GM12874 (cell line): ENCODE measurements around the gene MRM3.

Experiments used
- CTCF ChIP-seq: IDR thresholded peaks from 2 replicates; pipeline ENCODE4 v1.5.1; 2011; ENCODE audit warnings: low read depth, mild to moderate bottlenecking, control low read depth, low read length, moderate library complexity; ENCODE audit not compliant: insufficient read depth

Gene MRM3

DNA sequence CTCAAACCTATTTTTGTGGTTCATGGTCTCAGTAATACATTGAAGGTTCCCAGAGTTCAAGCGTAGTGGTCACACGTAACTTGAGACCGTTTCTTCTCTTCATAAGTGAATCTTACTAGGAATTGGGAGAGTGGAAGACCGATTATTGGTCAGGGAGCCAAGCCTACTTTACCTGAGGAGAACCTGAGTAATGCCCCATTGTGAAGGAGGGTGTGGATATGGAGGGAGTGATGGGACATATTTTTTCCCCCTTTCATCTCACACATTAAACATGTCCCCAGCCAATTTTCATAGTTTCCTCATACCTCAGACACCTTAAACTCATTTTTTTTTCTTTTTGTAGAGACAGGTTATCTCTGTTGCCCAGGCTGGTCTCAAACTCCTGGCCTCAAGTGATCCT, 39.0 kb upstream of the MRM3 start:
- no peak for TF ChIP-seq CTCF

DNA sequence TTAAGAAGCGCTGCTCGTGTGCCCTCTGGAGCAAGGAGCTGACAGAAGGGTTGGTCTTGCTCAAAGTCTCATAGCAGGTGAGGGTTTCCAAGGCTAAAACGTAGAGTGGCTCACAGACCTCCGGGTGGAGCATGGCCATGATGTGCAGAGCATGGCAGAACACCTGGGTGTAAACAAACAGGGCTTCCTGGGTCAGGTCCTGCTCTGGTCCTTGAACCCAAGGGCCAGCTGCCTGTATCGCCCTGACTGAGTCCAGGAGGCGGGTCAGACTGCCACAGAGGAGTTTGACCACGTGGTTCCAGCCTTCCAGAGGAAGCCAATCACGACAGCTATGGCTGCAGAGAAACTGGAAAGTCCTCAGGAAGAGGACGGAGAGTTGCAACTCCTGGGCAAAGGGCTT, 37.2 kb upstream of the MRM3 start:
- no peak for TF ChIP-seq CTCF

DNA sequence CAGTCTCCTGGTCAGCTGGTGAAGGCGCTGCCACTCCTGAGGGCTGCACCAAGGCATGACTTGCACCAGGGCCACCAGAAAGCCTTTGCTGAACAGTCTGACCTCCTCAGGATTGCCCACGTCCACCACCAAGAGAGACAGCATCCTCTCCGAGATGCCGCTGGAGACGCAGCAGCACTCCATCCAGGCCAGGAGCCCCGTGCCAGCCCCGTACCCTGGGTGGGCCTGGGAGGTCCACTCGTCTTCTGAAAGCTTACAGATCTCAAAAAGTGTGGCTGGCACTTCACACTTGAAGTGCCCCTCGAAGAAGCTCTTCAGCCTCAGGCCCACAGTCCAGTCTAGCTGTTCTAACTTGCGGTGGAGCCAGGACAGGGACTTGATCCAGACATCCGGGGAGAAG, 36.7 kb upstream of the MRM3 start:
- no peak for TF ChIP-seq CTCF

DNA sequence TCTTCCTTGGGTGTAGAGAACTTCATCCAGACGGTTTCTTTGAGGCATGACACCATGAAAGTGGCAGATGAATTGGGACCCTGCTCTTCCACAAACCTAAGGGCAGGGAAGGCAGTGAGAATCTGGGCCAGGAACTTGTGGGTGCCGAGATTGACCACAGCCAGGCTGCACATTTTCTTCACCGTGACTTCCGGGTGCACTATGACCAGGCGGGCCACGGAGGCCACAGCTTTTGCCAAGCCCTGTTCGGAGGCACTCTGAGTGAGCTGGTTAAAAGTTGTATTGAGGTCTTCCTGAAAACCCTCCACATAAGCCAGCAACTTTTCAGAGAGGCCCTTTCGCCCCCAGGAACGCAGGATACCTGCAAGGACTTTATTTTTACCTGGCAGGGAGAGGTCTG, 36.0 kb upstream of the MRM3 start:
- no peak for TF ChIP-seq CTCF

DNA sequence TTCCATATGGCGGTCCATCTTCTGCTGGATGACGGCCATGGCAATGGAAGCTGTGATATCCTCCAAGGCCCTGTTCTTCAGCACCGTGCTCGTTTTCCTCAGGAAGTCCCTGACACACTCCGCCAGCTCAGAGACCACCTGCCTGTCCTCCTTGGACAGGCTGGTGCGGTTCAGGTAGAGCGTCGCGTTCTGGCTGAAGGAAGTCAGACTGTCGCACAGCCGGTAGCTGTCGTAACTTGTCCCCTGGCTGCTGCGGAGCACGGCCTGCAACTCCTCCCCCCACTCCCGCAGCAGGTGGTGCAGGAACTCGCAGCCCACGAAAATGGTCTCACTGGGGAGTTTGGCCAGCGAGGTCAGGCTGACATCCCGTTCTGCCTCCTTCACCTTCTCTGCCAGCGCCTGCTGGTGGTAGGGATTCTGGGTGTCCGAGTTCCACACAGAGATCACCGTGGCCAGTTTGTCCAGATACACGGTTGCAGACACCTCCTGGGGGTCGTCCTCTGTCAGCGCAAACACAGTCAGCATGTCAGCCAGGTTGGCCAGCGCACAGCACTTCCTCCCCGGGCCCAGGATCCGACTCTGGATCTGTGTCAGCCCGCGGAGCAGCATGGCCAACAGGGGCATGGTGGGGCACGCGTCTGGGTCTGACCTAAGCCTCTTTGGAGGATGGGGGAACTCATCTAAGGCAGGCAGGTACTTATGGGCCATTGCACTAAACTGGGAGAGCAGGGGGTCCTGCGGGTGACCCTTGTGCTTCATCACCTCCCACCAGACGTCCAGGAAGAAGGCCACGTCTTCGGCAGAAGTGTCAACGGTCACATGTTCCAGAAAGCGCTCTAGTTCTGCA, 35.1 kb upstream of the MRM3 start:
- no peak for TF ChIP-seq CTCF

GRCh38 chr17:750431-751037, 31.6 kb upstream of the MRM3 start:
- TF ChIP-seq CTCF, result no peak

DNA sequence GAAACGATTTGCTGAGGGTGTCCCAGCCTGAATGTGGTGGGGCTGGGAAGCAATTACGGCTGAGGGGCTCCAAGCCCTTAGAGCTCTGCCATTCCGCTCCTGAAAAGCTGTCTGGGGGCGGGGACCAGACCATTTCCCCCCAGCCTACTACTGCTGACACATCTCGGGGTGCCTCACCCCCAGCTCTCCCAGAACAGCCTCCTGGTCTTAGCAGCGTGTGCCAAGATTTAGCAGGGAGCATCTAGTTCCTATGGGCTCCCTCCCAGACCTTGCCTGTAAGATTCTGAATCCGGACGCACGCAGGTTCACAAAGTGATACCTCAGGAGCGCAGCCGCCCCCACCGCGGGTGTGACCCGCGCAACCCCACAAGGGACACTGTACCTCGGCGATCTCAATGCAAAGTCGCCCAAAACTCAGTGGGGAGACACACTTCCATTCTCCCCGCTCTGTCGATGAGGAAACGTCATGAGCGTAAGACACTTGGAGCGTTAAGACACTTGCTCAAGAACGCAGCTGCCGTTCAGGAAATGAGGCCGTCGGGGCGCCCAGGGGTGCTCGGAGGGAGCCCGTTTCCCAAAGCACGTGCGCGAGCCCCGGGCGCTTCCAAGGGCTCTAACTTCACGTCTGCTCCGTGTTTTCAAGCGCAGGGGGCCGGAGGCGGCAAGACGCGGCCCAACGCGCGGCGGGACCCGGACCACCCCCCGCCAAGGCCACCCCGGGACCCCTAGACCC, 30.7 kb upstream of the MRM3 start:
- no peak for TF ChIP-seq CTCF
